ENCODE data around the gene ST6GALNAC1. TPM values are rescaled to one million over a fixed set of nuclear protein-coding genes. Genes with fewer than 3 reads are reported as not detected.

Gene ST6GALNAC1
- polyA plus RNA-seq, 1 donor (not counting 4 experiments of a cell fraction or from before 2014, with no cell fraction given) = 0.46 TPM

GRCh38 chr17:76612977-76613851 lies 30.3 kb downstream of the ST6GALNAC1 start:
- no peak for DNase-seq (ENCODE audit: low read depth, low spot score)
- H3K27ac ChIP-seq (ENCODE audit: control insufficient read depth, insufficient read depth, low read length) = no peak overlapping the region

GRCh38 chr17:76612465-76612864 lies 31.1 kb downstream of the ST6GALNAC1 start:
- H3K9ac ChIP-seq (ENCODE audit: control insufficient read depth, extremely low read depth, insufficient read depth, low read length) = no peak overlapping the region
- TF ChIP-seq CTCF (optimal IDR thresholded peaks at IDR 0.05 in 1 of 3, IDR thresholded peaks at IDR 0.05 in 1 of 3, conservative IDR thresholded peaks at IDR 0.05 in 1 of 3; ENCODE audit: extremely low read depth in 1 of 3, insufficient read depth in 2 of 3, low read length in 3 of 3) = no peak
- TF ChIP-seq EZH2 (IDR thresholded peaks at IDR 0.05; ENCODE audit: low read length) = no peak
- no peaks in the 10 kb centered on the region for H4K20me1 ChIP-seq (ENCODE audit: control insufficient read depth, extremely low read depth, insufficient read depth, low read length)
- H3K27ac ChIP-seq (ENCODE audit: control insufficient read depth, insufficient read depth, low read length) = no peak overlapping the region
- H3K4me1 ChIP-seq (ENCODE audit: control insufficient read depth, extremely low read depth, insufficient read depth, low read length) = peaks cover 11% of the 10 kb centered on the region
- H2AFZ ChIP-seq (ENCODE audit: control insufficient read depth, low read length) = no peak overlapping the region
- no peaks in the 10 kb centered on the region for H3K27me3 ChIP-seq (ENCODE audit: control insufficient read depth, extremely low read depth, insufficient read depth, low read length)
- no peak for DNase-seq (ENCODE audit: low read depth, low spot score)
- no peaks in the 10 kb centered on the region for H3K79me2 ChIP-seq (ENCODE audit: control insufficient read depth, insufficient read depth, low read length)
- no peaks in the 10 kb centered on the region for H3K36me3 ChIP-seq (ENCODE audit: control insufficient read depth in 2 of 2, extremely low read depth in 1 of 2, insufficient read depth in 2 of 2, low read length in 2 of 2)
- H3K9me3 ChIP-seq (ENCODE audit: control insufficient read depth, low read depth, low read length) = no peaks in the 10 kb centered on the region
- H3K9me1 ChIP-seq (ENCODE audit: control insufficient read depth, extremely low read depth, insufficient read depth, low read length) = no peaks in the 10 kb centered on the region
- H3K4me3 ChIP-seq (ENCODE audit: control insufficient read depth in 2 of 3, extremely low read depth in 1 of 3, insufficient read depth in 2 of 3, low read depth in 1 of 3, low read length in 3 of 3) = no peak overlapping the region
- H3K4me2 ChIP-seq (ENCODE audit: control insufficient read depth, extremely low read depth, insufficient read depth, low read depth, low read length) = no peak overlapping the region
- dilution Hi-C loops (cut with MboI; ENCODE audit: extremely low pct_ligation_motif_present, low sequenced_read_pairs) = no loop called here
- FAIRE-seq = no peak

More at GRCh38 chr17:76612977-76613851, 30.3 kb downstream of the ST6GALNAC1 start:
- dilution Hi-C loops (cut with MboI; ENCODE audit: extremely low pct_ligation_motif_present, low sequenced_read_pairs) = no loop called here
- H3K9me3 ChIP-seq (ENCODE audit: control insufficient read depth, low read depth, low read length) = no peaks in the 10 kb centered on the region
- no peak for FAIRE-seq
- H3K9me1 ChIP-seq (ENCODE audit: control insufficient read depth, extremely low read depth, insufficient read depth, low read length) = no peaks in the 10 kb centered on the region
- no peak for TF ChIP-seq EZH2 (IDR thresholded peaks at IDR 0.05; ENCODE audit: low read length)
- peak; percentile 26 to 50 (median 35) for TF ChIP-seq CTCF (optimal IDR thresholded peaks at IDR 0.05 in 1 of 3, IDR thresholded peaks at IDR 0.05 in 1 of 3, conservative IDR thresholded peaks at IDR 0.05 in 1 of 3; ENCODE audit: extremely low read depth in 1 of 3, insufficient read depth in 2 of 3, low read length in 3 of 3)
- peaks cover 11% of the 10 kb centered on the region for H3K4me1 ChIP-seq (ENCODE audit: control insufficient read depth, extremely low read depth, insufficient read depth, low read length)
- no peaks in the 10 kb centered on the region for H3K79me2 ChIP-seq (ENCODE audit: control insufficient read depth, insufficient read depth, low read length)
- peak overlapping the region; percentile 41 for H2AFZ ChIP-seq (ENCODE audit: control insufficient read depth, low read length)
- H3K27me3 ChIP-seq (ENCODE audit: control insufficient read depth, extremely low read depth, insufficient read depth, low read length) = no peaks in the 10 kb centered on the region
- no peak overlapping the region for H3K4me3 ChIP-seq (ENCODE audit: control insufficient read depth in 2 of 3, extremely low read depth in 1 of 3, insufficient read depth in 2 of 3, low read depth in 1 of 3, low read length in 3 of 3)
- no peak overlapping the region for H3K9ac ChIP-seq (ENCODE audit: control insufficient read depth, extremely low read depth, insufficient read depth, low read length)
- no peaks in the 10 kb centered on the region for H4K20me1 ChIP-seq (ENCODE audit: control insufficient read depth, extremely low read depth, insufficient read depth, low read length)
- H3K36me3 ChIP-seq (ENCODE audit: control insufficient read depth in 2 of 2, extremely low read depth in 1 of 2, insufficient read depth in 2 of 2, low read length in 2 of 2) = no peaks in the 10 kb centered on the region
- H3K4me2 ChIP-seq (ENCODE audit: control insufficient read depth, extremely low read depth, insufficient read depth, low read depth, low read length) = no peak overlapping the region
